ENCODE measurements around the gene TIGD4.

DNA sequence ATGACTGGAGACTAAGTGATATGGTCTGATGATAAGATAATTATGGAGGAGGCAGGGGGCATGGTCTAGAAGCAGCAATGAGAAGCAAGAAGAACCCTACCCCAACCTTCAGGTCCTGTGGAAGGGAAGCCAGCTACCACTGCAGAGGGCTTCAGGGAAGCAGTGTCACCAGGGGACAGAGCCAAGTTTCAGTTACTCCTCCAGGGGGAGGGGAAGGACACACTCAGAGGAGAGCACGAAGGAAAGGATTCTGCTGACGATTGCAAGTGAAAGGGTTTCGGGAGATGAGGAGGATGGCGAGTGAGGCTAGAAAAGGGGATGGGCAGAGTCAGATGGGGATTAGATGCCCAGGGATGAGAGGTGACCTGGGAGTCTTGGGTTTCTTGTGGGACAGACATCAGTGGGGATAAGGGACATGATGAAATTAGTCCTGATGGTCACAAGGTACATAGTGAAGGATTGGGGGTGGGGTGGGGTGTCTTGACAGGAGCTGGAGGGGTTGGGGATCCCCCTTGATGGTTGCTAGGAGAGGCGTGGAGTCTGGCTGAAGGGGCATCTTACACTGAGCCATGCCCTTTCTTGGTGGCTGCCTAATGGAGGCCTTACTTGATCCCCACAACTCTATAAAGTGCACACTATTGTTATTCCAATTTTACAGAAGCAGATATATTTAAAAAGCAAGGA is 45.4 kb downstream of the TIGD4 start:
- TF ChIP-seq, protein P1, sequence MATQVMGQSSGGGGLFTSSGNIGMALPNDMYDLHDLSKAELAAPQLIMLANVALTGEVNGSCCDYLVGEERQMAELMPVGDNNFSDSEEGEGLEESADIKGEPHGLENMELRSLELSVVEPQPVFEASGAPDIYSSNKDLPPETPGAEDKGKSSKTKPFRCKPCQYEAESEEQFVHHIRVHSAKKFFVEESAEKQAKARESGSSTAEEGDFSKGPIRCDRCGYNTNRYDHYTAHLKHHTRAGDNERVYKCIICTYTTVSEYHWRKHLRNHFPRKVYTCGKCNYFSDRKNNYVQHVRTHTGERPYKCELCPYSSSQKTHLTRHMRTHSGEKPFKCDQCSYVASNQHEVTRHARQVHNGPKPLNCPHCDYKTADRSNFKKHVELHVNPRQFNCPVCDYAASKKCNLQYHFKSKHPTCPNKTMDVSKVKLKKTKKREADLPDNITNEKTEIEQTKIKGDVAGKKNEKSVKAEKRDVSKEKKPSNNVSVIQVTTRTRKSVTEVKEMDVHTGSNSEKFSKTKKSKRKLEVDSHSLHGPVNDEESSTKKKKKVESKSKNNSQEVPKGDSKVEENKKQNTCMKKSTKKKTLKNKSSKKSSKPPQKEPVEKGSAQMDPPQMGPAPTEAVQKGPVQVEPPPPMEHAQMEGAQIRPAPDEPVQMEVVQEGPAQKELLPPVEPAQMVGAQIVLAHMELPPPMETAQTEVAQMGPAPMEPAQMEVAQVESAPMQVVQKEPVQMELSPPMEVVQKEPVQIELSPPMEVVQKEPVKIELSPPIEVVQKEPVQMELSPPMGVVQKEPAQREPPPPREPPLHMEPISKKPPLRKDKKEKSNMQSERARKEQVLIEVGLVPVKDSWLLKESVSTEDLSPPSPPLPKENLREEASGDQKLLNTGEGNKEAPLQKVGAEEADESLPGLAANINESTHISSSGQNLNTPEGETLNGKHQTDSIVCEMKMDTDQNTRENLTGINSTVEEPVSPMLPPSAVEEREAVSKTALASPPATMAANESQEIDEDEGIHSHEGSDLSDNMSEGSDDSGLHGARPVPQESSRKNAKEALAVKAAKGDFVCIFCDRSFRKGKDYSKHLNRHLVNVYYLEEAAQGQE (IDR thresholded peaks at IDR 0.05; ENCODE audit: insufficient read depth in 1 of 2, low read depth in 2 of 2, low read length in 2 of 2): no peak
- TF ChIP-seq TAF1 (IDR thresholded peaks at IDR 0.05; ENCODE audit: borderline replicate concordance, insufficient read depth, low read length) (no peak), SIN3A (IDR thresholded peaks at IDR 0.05; ENCODE audit: borderline replicate concordance, insufficient read depth, low read length) (no peak), POLR2AphosphoS5 (IDR thresholded peaks at IDR 0.05; ENCODE audit: low read depth, low read length) (no peak)
